ENCODE results near the gene XYLB.

Gene XYLB

GRCh38 chr3:38457111-38458003, 110.8 kb downstream of the XYLB start:
- no peak for FAIRE-seq

- FAIRE-seq: no peak
Measured at GRCh38 chr3:38458796-38459498, 112.4 kb downstream of the XYLB start.

- no peak for FAIRE-seq
Measured at GRCh38 chr3:38459499-38460048, 113.0 kb downstream of the XYLB start.

GRCh38 chr3:38460377-38461270, 114.0 kb downstream of the XYLB start:
- no peak for FAIRE-seq
